Measurements from ENCODE around the gene STUB1.

The STUB1 gene

DNA sequence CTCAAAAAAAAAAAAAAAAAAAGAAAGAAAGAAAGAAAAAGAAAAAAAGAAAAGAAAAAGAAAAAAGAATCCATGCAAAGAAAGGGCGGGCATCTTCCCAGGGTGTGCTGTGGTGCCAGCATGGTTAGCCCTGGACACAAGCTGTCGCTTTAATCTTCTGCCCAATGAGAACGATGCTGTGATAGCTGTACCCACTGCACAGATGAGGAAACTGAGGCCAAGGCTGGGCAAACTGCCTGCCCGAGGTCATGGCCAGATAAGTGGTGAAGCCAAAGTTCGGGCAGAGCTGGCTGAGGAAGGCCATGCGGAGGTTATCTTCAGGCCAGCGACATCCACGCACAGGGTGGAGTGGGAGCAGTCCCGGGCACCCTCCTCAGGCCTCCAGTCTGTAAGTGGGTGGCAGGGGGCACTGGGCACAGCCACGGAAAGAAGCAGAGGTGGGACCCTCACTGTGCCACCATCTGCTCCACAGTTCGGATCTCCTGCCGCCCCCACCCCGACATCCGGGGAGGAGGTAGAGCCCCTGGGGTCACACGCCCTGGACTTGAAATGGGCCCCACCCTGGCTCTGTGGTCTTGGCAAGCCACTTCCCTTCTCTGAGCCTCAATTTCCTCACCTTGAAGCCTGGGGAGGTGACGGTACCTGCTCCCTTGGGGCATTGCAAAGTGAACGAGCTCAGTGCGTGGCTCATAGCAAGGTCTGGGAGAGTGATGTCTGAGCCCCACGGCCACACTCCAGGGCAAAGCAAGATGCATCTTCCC, 18.9 kb downstream of the STUB1 start:
- DNase-seq = no peak

DNA sequence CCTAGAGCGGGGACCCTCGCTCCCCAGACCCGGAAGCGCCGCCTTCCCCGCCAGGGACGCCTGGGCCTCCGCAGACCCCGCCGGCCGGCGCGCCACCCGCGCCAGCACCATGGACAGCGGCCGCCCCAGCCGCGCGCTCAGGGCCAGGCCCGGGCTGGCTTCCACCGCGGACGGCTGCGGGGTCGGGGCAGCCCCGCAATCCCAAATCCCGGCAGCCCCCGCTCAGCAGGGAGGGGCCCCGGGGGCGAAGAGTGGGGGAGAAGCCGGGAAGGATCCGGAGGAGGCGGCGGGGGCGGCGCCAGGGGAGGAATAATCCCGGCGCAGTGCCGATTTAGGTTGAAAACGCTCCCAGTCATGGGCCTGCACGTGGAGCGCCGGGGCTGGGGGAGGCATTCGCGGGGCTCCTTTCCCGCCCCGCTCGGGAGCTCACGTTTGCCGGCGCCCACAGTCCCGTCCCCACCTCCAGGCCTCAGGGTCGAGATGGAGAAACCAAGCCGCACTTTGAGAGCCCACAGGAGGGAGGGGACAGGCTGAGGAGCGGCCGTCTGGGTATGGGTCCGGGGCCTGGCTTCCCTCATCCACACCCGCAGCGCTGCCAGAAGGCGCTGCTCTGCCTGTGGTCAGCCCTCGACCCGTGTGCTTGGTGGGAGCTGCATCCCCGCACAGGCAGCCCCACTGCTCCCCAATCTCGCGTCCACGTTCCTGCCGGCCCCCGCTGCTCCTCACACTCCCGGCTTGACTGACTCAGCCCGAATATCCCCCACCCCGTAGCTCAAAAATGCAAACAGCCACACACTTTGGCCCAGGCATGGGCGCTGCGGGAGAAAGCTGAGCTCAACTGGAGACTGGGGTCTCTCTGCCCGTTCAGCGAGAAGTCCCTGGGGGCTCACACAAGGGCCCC, 20.7 kb downstream of the STUB1 start:
- peak in 1 of 2 donors; percentile 51 for DNase-seq

DNA sequence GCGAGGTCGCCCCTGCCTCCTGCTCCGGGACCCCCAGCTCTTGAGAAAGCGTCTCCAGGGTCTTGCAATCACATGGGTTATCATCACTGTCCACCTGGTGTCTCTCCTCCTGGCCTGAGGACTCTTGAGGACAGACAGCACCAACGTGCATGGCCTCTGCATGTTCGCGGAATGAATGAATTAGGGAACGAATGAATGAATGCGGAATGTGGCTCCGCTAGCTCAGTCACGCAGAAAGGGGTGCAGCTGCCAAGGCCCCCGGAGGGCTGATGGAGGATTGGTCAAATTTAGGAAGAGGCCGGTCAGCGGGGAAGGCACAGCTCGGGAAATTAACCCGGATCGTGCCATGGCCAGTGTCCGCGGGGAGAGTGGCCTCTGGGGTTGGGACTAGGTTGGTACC, 22.1 kb downstream of the STUB1 start:
- no peak for DNase-seq

DNA sequence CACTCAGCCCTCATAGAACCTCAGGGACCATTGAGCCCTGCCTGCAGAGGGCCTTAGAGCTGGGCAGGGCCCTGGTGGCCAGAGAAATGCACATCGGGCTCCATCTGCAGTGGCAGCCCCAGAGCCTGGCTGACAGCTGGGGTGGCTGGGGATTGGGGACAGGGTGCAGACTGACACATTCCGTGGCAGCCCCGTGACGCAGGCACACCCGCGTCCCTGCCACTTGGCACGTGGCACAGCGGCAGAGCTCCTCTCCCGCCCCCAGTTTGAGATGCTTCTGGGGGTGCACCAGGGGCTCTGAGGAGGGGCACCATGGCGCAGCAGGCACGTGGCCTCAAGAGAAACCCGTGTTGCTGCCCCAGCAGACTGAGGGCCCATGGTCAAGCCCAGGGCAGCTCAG, 23.2 kb downstream of the STUB1 start:
- no peak for DNase-seq

DNA sequence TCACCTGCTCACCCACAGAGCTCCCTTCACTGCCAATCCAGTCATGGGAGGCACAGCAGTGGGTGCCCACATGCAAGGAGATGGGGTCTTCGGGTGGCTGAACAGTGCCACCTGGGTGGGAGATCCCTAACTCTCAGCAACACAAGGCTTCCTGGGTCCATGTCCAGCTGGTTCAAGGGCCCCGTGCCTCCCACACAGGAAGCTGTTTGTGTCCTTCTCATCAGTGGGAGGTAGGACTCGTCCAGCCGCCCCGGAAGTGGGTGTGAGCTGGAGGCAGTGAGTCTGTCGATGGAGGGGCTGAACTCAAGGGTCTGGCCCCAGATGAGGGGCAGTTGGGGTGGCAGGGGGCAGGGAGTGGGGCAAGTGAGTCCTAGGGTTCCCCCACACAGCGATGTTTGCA, 23.8 kb downstream of the STUB1 start:
- no peak for DNase-seq

DNA sequence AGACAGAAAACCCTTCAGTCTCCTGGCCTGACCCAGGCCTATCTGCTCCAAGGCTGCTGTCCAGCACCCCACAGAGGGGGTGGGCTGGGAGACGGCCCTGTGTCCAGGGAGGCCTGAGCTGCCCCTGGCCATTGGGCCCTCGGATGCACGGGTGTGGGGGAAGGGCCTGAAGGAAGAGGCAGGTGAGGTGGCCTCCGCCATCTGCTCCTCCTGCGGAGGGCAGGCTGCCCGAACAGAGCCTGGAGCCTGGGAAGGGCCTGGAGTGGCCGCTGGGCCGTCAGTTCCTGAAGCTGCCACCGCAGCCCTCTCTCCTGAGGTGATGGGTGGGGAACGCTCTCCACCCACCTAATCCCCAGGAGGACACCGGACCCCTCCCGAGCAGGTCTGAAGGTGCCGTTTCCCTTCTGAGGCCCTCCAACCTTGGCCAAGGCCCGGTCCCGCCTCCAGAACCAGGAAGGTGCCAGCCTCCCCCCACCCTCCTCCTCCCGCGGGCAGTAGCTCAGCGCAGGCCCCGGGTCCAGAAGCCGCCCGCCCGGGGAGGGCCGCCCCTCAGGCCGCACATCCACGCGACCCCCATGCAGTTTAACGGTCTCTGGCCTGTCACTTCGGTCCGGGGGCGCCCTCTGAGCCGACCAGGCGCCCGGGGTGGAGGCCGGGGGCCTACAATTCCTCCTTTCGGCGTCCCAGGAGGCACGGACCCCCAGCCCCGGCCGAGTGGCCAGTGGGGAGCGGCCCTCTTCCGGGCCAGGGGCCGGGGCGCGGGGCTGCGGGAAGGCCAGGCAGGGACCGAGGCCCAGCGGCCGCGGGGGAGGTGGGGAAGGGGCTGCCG, 24.6 kb downstream of the STUB1 start:
- no peak for DNase-seq

DNA sequence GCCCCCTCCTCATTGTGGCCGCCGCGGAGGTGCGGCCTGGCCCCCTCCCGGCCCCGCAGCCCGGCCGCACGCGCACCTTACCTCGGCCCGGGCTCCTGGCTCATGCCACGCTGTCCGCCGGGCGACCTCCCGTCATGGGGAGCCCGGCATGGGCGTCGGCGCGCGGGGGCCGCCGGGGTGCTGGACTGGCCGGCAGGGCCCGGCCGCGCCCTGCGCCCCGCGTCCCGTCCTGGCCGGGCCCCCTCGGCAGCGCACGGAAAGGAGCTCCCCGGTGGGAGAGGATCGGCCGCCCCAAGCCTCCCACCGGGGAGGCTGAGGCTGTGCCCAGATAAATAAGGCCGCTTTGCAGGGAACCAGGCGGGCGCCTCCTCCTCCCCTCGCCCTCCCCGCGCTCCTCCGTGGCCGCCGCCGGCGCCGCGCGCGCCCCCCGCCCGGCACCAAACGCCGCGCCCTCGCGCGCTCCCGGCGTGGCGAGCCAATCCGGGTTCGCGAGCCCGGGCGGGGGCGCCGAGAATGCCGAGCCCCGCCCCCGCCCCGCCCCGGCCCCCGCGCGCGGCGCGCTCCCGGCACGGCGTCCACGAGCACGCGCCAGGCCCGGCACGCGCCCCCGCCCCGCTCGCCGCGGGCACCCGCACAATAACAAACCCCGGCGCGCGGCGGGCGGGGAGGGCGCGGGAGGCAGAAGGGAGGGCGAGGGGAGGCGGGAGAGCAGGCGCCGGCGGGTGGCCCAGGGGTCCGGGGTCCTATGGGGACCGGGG, 25.4 kb downstream of the STUB1 start, which contains the start of gene FBXL16:
TSS of gene FBXL16 (minus strand) at position 371 of the 758 bp plus-strand sequence. CDS start 8,396 bp downstream, outside the sequence.
- no peak for DNase-seq

DNA sequence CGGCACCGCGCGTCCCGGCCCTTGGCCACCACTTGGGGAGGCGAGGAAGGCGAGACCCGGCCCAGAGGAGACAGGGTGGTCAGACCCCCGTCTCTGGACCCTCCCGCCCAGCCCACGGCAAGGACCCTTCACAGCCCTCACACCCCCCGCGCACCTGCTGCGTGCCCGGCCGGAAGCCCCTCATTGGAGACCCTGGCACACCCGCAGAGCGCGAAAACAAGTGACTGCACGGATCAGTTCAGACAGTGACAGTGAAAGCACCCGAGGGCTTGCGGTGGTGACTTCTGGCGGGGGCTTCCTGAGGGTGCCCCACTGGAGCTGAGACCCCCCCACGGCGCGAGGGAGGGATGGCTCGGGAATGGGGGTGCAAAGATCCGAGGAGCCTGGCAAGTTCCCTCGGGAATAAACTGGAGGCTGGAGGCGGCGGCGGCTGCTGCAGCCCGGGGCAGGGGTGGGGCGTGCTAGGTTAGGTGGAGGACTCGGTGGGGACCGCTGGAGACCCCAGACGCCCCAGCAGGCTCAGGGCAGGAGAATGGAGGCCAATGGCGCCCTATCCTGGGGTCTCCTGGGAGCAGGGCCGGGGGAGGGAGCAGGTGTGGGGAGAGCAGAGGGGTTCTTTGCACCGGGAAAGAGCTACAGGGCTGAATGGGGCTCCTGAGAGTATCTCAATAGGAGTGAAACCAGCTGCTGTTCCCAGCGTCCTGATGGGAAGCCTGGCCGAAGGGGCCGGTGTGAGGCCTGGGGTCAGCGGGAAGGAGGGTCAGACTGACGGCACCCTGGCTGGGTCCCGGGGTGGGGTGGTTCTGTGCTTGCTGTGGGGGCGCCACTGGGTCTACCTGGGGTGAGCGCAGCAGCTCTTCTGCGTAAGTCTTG, 26.2 kb downstream of the STUB1 start:
- no peak for DNase-seq

DNA sequence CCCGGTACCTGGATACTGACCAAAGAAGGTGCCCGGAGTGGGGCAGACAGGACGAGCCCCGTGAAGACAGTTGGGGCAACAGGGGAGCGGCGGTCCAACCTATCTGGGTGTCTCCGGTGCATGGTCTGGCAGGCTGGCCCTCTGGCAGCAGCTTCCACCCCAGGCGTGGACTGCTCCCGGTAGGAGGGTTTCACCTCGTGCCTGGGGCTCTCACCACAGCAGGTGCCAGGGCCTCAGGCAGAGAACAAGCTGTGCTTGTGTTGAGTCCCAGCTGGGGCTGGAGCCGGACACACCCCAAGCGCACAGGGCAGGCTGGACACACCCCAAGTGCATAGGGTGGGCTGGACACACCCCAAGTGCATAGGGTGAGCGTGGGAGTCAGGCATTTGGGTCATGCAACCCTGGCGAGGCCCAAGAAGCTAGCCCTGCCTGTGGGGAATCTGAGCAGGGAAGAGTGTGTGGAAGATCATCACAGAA, 26.9 kb downstream of the STUB1 start:
- no peak for DNase-seq

DNA sequence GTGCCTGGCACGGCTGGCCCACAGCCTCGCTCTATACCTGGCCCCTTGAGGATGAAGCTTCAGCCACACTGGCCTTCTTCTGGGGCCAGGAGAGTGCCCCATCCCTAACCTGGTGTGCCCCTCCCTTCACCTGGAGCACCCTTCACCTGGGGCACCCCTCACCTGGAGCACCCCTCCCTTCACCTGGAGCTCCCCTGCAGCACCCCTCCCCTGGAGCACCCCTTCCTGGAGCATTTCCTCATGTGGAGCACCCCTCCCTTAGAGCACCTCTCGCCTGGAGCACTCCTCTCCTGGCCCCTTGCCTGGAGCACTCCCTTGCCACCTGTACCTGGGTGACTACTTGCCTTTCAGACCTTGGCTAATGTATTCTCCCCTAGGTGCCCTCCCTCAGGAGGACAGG, 27.8 kb downstream of the STUB1 start:
- no peak for DNase-seq

DNA sequence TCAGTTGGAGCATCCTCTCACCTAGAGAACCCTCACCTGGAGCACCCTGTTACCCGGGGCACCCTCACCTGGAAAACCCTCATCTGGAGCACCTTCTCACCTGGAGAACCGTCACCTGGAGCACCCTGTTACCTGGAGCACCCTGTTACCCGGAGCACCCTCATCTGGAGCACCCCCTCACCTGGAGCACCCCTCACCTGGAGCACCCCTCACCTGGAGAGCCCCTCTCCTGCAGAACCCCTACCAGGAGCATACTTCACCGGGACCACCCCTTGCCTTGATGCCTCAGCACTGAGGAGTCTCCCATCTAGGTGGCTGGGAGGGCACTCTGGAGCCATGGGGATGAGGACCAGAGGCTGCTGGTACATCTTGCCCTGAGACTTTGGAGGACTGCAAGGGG, 28.7 kb downstream of the STUB1 start:
- no peak for DNase-seq

DNA sequence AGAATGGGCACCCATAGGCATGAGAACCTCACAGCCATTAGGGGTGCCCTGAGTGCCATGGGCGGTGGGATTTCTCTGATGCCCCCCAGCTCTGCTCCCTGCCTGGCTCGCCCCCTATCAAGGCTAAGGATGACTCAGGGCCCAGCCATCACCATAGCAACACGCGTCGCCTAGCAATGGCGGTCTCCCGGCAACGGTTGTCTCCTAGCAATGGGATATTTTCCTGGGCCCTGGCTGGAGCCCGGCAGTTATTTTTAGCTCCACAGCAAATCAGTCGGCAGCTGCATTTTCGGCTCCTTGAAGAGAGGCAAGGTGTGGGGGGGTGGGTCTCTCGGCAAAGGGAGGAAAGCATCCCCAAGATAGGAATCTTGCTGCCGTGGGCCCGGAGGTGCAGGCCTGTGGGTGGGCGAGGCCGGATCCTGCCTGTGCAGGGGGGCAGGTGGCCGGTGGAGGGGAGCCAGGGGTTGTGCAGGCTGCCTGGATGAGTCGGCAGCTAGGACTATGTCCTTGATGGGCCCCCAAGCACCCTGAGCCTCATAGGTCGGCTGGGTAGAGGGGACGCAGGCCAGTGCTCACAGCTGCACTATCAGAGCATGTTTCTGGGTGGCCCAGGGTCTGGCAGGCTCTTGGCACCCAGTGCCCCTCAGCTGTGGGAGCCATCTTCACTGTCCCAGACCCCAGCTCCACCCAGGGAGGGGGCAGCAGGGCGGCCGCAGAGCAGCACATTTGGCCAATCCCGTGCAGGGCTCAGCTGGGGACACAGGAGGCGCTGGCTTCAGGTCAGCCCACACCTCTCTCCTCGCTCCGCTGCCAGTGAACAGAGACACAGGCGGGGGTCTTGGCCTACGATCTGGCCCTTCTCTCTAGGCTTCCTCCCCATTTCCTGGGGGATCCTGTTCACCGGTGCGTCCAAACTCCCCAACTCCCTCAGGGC, 29.6 kb downstream of the STUB1 start:
- no peak for DNase-seq

DNA sequence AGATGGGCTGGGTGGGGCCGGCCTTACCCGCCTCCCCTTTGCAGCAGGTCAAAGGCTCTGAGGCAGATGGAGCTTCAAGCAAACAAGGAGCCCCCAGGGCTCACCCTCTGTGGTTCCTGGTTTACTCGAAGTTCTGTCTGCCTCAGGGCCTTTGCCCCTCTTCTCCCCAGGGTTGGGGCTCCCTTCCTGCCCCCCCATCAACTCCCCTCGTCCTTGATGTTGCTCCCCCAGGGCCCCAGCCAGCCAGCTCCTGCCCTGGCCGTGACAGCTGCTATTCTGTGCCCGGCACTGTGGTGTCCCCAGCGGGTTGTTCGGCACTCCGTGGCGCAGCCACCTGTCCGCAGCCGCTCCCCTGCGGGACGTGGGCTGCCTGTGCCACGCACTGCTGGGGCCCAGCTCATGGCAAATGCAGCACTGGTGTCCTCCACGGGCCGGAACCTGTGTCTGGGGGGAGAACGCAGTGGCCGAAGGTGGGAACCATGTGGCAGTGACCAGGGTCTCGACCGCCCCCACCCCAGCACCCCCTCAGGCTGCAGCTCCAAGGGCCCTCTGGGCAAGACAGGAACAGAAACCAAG, 30.4 kb downstream of the STUB1 start:
- DNase-seq = no peak

DNA sequence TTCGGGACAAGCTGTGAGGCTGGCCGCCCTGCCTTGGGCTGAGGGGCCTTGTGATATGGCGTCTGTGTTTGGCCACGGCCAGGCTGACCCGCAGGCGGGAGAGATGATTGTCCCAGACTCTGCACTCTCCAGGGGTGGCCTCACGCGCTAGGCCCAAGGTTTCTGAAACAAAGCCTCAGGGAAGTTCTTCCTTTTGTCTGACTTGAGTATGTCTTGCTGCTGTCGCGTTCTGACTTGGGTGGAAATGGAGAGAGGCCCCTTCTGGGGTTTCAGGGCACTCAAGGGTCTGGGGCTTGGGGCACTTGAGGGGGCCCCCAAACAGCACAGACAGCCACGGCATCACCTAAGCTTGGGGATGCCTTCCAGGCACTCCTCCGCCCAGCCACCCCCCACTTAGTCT, 30.9 kb downstream of the STUB1 start:
- DNase-seq = no peak

DNA sequence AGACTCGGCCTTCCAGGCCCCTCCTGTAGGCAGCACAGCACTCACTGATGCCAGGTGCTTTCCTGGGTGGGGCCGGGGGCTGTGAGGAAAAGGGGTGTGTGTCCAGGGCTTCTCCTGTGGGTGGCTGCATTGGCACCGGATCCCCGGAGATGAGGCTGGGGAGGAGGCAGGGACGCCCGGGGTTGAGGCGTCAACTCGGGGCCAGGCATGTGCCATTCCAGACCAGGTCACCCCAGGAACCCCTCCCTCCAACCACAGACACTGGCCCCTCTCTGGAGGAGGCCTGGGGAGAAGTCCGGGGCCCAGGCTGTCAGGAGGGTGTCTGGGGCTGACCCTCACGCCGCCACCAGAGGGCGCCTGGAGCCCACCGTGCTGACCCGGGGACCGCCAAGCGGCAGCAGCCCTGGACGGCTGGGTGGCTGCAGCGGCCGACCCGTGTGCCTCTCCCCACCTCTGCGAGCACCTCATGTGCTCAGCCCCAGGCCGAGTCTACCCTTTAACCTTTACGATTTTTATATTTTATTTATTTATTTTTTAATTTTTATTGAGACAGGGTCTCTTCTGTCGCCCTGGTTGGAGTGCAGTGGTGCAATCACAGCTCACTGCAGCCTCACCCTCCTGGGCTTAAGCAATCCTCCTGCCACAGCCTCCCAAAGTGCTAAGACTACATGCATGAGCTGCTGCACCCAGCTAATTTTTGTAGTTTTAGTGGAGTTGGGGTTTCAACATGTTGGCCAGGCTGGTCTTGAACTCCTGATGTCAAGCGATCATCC, 31.5 kb downstream of the STUB1 start:
- DNase-seq = peak; percentile 79 to 86

DNA sequence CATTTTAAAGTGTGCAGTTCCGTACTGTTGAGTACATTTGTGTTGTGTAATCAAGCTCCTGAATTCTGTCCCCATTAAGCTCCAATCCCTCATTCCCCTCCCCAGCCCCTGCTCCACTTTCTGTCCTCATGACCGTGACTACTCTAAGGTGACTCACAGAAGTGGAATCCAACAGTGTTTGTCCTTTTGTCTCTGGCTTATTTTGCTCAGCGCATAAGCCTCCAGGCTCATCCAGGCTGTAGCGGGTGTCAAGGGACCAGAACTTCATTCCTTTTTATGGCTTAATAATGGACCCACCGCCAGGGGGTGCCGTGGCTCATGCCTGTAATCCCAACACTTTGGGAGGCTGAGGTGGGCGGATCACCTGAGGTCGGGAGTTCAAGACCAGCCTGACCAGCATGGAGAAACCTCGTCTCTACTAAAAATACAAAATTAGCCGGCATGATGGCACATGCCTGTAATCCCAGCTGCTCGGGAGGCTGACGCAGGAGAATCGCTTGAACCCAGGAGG, 32.6 kb downstream of the STUB1 start:
- DNase-seq = peak; percentile 61 to 63

DNA sequence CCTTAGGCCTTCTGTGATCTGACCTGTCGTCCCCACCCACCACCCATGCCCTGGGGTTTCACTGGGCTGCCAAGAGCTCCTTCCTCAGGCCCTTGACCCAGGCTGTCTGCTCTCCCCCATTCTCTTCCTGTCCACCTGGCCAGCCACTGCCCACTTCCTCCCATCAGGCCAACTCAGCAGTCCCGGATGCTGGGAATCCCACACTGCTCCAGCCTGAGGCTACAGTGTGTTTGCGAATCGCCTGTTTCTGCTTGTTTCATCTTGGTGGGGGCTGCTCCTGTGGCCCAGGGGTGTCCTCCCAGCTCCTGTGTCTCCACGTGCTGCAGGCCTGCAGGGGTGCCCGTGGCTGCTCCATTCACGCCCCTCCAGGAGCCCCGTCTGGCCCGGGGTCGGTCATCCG, 33.9 kb downstream of the STUB1 start:
- DNase-seq = no peak

Measured in stimulated activated CD4-positive, alpha-beta T cell treated with anti-CD3 and anti-CD28 coated beads, Interleukin-2, amount 100 ng/mL, for 48 hours (primary cell).